ENCODE results near the gene UPK1A. TPM values are rescaled to one million over a fixed set of nuclear protein-coding genes. Genes with fewer than 3 reads are reported as not detected.

UPK1A gene
- total and polyA plus RNA-seq, 9 of the 15 experiments (the other 6 are each of a cell fraction or from before 2014, with no cell fraction given), result 0.06 to 0.13 TPM; not detected in 7

GRCh38 chr19:35704218-35704617 is 37.9 kb downstream of the UPK1A start, which contains the start of gene ZBTB32 (continued):
- peak; percentile 97 for TF ChIP-seq MAX (CRISPR knock-in tag; IDR thresholded peaks at IDR 0.05)
- TF ChIP-seq ZBTB40 (IDR thresholded peaks at IDR 0.05), result no peak
- peak; percentile 48; the same call in 1 of the 2 replicates for TF ChIP-seq ZBTB40 (CRISPR knock-in tag; IDR thresholded peaks at IDR 0.05)
- TF ChIP-seq RBM14 (IDR thresholded peaks at IDR 0.05; ENCODE audit: borderline replicate concordance, insufficient read depth, low read depth, low read length), result no peak
- TF ChIP-seq ZNF263 (CRISPR knock-in tag; IDR thresholded peaks at IDR 0.05; ENCODE audit: borderline replicate concordance), result peak; percentile 56; the same call in 1 of the 2 replicates
- no peak for TF ChIP-seq ATF4 (CRISPR knock-in tag; IDR thresholded peaks at IDR 0.05)
- TF ChIP-seq ZBTB8A (IDR thresholded peaks at IDR 0.05; ENCODE audit: partially characterized antibody), result no peak
- TF ChIP-seq ERF (CRISPR knock-in tag; IDR thresholded peaks at IDR 0.05), result no peak
- TF ChIP-seq EGR1 (conservative IDR thresholded peaks at IDR 0.05), result no peak
- TF ChIP-seq CSDE1 (IDR thresholded peaks at IDR 0.05), result 0 out of 4 replicates have a peak, but pooled peaks of 1 of the 2 experiments have one; percentile 28
- TF ChIP-seq ZNF740 (CRISPR knock-in tag; IDR thresholded peaks at IDR 0.05), result 0 out of 2 replicates have a peak, but pooled peaks have one; percentile 14
- no peak for TF ChIP-seq ZNF740 (tag; IDR thresholded peaks at IDR 0.05)
- peak; percentile 49; the same call in 1 of the 2 replicates for TF ChIP-seq GABPB1 (CRISPR knock-in tag; IDR thresholded peaks at IDR 0.05)
- TF ChIP-seq HDAC1 (IDR thresholded peaks at IDR 0.05), result peak in 1 of 2 experiments; percentile 91; a peak in 2 of 4 replicates
- peak; percentile 80 to 84 for TF ChIP-seq MNT (conservative IDR thresholded peaks at IDR 0.05)
- TF ChIP-seq NFYB (IDR thresholded peaks at IDR 0.05; ENCODE audit: extremely low read depth, insufficient read length), result peak; percentile 89

All from K562 (cell line).